ENCODE results near the gene EDC3. TPM values are rescaled to one million over a fixed set of nuclear protein-coding genes. Genes with fewer than 3 reads are reported as not detected.

The EDC3 gene
- total and polyA plus RNA-seq, 2 of the 4 experiments (the other 2 are of a cell fraction), result 16.8 to 38.0 TPM

DNA sequence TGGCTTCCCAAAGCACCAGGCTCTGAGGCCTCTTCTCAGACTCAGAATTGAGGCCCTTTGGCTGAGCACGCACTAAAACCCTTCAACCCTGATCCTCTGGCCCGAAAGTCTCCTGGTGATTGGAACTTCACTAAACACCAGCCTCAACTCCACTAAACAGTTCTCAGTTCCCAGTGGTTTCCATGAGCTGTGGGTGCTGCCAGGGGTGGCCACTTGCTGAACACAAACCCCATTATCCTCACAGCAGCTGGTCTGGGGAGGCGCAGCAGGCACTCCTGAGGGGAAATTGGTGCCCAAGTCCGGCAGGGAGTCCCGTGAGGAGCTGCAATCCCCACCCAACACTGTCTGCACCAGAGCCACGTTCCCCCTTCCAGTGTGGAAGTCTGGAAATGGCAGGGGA, 84.0 kb downstream of the EDC3 start:
- Histone ChIP-seq H3K79me1 (ENCODE audit: low read depth in 1 of 2, low read length in 2 of 2) (peaks cover 0 to 11% of the 10 kb centered on the region in 2 experiments; a peak in 2 of 4 replicates), H3K9me3 (ENCODE audit: control insufficient read depth, insufficient read depth, low read length) (no peaks in the 10 kb centered on the region), H3K4me1 (ENCODE audit: control insufficient read depth, insufficient read depth, low read length) (peaks cover 4% of the 10 kb centered on the region), H3K56ac (ENCODE audit: extremely low read depth, insufficient read depth, low read length) (no peak overlapping the region), H2BK120ac (ENCODE audit: low read depth, low read length) (no peak overlapping the region), H4K8ac (ENCODE audit: low read depth in 2 of 2, low read length in 2 of 2) (no peak overlapping the region), H3K23ac (ENCODE audit: low read depth, low read length) (no peak overlapping the region), H2BK15ac (ENCODE audit: low read depth, low read length) (no peak overlapping the region), H3K27ac (ENCODE audit: insufficient read depth, low read length) (no peak overlapping the region), H3K9ac (ENCODE audit: low read depth, low read length) (no peak overlapping the region), H2AK9ac (replicated peaks; ENCODE audit: low read depth, low read length, poor library complexity) (no peak overlapping the region), H4K20me1 (ENCODE audit: insufficient read depth, low read length) (peaks cover 8% of the 10 kb centered on the region), H3K18ac (ENCODE audit: low read depth, low read length) (no peak overlapping the region), H2BK20ac (ENCODE audit: low read depth, low read length) (no peak overlapping the region), H3K27me3 (ENCODE audit: control insufficient read depth, insufficient read depth, low read length) (peaks cover 6% of the 10 kb centered on the region; the same call in 1 of the 2 replicates), H4K5ac (ENCODE audit: low read depth, low read length) (no peak overlapping the region), H3K4ac (ENCODE audit: low read depth, low read length) (no peak overlapping the region), H2AFZ (replicated peaks; ENCODE audit: low read length, poor library complexity) (no peak overlapping the region), H4K91ac (ENCODE audit: insufficient read depth, low read depth, low read length) (no peak overlapping the region), H3K4me2 (ENCODE audit: low read depth, low read length) (no peak overlapping the region), H3K36me3 (ENCODE audit: control insufficient read depth, insufficient read depth, low read length) (no peaks in the 10 kb centered on the region), H2BK5ac (ENCODE audit: low read depth, low read length, poor library complexity, severe bottlenecking) (no peak overlapping the region), H3K4me3 (ENCODE audit: insufficient read depth, low read depth, low read length) (no peak overlapping the region), H2AK5ac (ENCODE audit: low read depth, low read length) (no peak overlapping the region), H3K9me1 (ENCODE audit: insufficient read depth, low read length) (no peaks in the 10 kb centered on the region), H3K14ac (replicated peaks; ENCODE audit: low read depth, low read length) (no peak overlapping the region)
- DNase-seq (no peak), ATAC-seq (ENCODE audit: low read depth) (no peak)
- ChIA-PET CTCF (no interaction called here), POLR2A (ENCODE audit: unreplicated experiment) (interaction anchor here (1.2 kb wide), 1 partner anchor 14 kb away, joined by 3 read pairs; no protein-coding TSS in a partner anchor)
- 100% methylated on average over 1 of the region's 6 CpGs; no CpG with 5 or more reads in 1 of the 2 experiments for WGBS, 2 experiments (ENCODE audit: extremely low coverage in 2 of 2, insufficient read length in 1 of 2)
- TF ChIP-seq SMC3 (IDR thresholded peaks at IDR 0.05; ENCODE audit: low read depth, low read length), result no peak
- TF ChIP-seq MXI1 (IDR thresholded peaks at IDR 0.05; ENCODE audit: borderline replicate concordance, low read depth, low read length), result no peak
- TF ChIP-seq RCOR1 (IDR thresholded peaks at IDR 0.05; ENCODE audit: insufficient replicate concordance, low read length), result no peak
- TF ChIP-seq, protein P1, sequence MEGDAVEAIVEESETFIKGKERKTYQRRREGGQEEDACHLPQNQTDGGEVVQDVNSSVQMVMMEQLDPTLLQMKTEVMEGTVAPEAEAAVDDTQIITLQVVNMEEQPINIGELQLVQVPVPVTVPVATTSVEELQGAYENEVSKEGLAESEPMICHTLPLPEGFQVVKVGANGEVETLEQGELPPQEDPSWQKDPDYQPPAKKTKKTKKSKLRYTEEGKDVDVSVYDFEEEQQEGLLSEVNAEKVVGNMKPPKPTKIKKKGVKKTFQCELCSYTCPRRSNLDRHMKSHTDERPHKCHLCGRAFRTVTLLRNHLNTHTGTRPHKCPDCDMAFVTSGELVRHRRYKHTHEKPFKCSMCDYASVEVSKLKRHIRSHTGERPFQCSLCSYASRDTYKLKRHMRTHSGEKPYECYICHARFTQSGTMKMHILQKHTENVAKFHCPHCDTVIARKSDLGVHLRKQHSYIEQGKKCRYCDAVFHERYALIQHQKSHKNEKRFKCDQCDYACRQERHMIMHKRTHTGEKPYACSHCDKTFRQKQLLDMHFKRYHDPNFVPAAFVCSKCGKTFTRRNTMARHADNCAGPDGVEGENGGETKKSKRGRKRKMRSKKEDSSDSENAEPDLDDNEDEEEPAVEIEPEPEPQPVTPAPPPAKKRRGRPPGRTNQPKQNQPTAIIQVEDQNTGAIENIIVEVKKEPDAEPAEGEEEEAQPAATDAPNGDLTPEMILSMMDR (conservative IDR thresholded peaks at IDR 0.05; ENCODE audit: low read depth, low read length), result no peak
- TF ChIP-seq NFE2L2 (IDR thresholded peaks at IDR 0.05; ENCODE audit: low read depth, low read length), result no peak
- TF ChIP-seq, protein P2, sequence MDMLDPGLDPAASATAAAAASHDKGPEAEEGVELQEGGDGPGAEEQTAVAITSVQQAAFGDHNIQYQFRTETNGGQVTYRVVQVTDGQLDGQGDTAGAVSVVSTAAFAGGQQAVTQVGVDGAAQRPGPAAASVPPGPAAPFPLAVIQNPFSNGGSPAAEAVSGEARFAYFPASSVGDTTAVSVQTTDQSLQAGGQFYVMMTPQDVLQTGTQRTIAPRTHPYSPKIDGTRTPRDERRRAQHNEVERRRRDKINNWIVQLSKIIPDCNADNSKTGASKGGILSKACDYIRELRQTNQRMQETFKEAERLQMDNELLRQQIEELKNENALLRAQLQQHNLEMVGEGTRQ (IDR thresholded peaks at IDR 0.05; ENCODE audit: low read depth, low read length), result no peak
- no peak for TF ChIP-seq MAZ (IDR thresholded peaks at IDR 0.05; ENCODE audit: borderline replicate concordance, low read depth, low read length)
- no peak for TF ChIP-seq RAD21 (IDR thresholded peaks at IDR 0.05; ENCODE audit: low read length)
- TF ChIP-seq MAFK (IDR thresholded peaks at IDR 0.05; ENCODE audit: low read depth, low read length), result no peak
- TF ChIP-seq CEBPB (IDR thresholded peaks at IDR 0.05; ENCODE audit: low read depth, low read length), result no peak
- no peak for TF ChIP-seq FOS (IDR thresholded peaks at IDR 0.05; ENCODE audit: low read depth, low read length)
- no peak for TF ChIP-seq CHD1 (IDR thresholded peaks at IDR 0.05; ENCODE audit: low read depth, low read length)
- no peak for TF ChIP-seq BHLHE40 (IDR thresholded peaks at IDR 0.05; ENCODE audit: low read depth, low read length)
- no peak for TF ChIP-seq POLR2A (IDR thresholded peaks at IDR 0.05; ENCODE audit: low read depth, low read length)
- TF ChIP-seq, protein P3, sequence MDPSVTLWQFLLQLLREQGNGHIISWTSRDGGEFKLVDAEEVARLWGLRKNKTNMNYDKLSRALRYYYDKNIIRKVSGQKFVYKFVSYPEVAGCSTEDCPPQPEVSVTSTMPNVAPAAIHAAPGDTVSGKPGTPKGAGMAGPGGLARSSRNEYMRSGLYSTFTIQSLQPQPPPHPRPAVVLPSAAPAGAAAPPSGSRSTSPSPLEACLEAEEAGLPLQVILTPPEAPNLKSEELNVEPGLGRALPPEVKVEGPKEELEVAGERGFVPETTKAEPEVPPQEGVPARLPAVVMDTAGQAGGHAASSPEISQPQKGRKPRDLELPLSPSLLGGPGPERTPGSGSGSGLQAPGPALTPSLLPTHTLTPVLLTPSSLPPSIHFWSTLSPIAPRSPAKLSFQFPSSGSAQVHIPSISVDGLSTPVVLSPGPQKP (IDR thresholded peaks at IDR 0.05; ENCODE audit: borderline replicate concordance, low read depth, low read length), result no peak
- no peak for TF ChIP-seq RFX5 (IDR thresholded peaks at IDR 0.05; ENCODE audit: low read depth, low read length)
- dilution Hi-C loops (cut with HindIII; ENCODE audit: low sequenced_read_pairs, unreplicated experiment), result no loop called here
- in situ Hi-C loops (cut with MboI; ENCODE audit: low sequenced_read_pairs), result no loop called here
- intact Hi-C loops (cut with micrococcal nuclease), result no loop called here
- no TSS peak for BruUV-seq (replicated peaks)

Measured in IMR-90 (cell line).